Transverse colon (tissue), 4 donors: ENCODE results near the gene CCDC70.

Experiments
- CTCF ChIP-seq, 5 experiments: fragments of 200-600 bp in 3 of 5; fragments of 450-650 bp in 2 of 5; sonication (generic) in 3 of 5; IDR thresholded peaks; 1 replicate in 2 of 5; 2 replicates in 3 of 5; pipeline ENCODE4 v1.5.1; 2016 to 2017; ENCODE audit warnings: antibody characterized with exemption in 5 of 5, inconsistent platforms in 3 of 5, mild to moderate bottlenecking in 2 of 5, moderate library complexity in 1 of 5
- EP300 ChIP-seq: sonication (generic); formaldehyde crosslinking; IDR thresholded peaks from one replicate; pipeline ENCODE4 v1.6.1; 2017; ENCODE audit warnings: antibody characterized with exemption, low read depth
- POLR2A ChIP-seq: fragments of 450-650 bp; IDR thresholded peaks from one replicate; pipeline ENCODE4 v1.6.1; 2016; ENCODE audit warnings: antibody characterized with exemption, mild to moderate bottlenecking, moderate library complexity
- POLR2AphosphoS5 ChIP-seq, 3 donors: sonication (generic); formaldehyde crosslinking; IDR thresholded peaks; one replicate each; pipeline ENCODE4 v1.6.1; 2016; ENCODE audit warnings: antibody characterized with exemption in 3 of 3

GRCh38 chr13:51846756-51847155 lies 15.0 kb upstream of the CCDC70 start:
- TF ChIP-seq POLR2AphosphoS5 (IDR thresholded peaks at IDR 0.05): no peak
- no peak for TF ChIP-seq CTCF (IDR thresholded peaks at IDR 0.05)
- no peak for TF ChIP-seq EP300
- no peak for TF ChIP-seq POLR2A
